ENCODE results near the gene PBRM1. TPM values are rescaled to one million over a fixed set of nuclear protein-coding genes. Genes with fewer than 3 reads are reported as not detected.

Gene PBRM1
- total RNA-seq, 1 donor from 2014 or later = 116 TPM

DNA sequence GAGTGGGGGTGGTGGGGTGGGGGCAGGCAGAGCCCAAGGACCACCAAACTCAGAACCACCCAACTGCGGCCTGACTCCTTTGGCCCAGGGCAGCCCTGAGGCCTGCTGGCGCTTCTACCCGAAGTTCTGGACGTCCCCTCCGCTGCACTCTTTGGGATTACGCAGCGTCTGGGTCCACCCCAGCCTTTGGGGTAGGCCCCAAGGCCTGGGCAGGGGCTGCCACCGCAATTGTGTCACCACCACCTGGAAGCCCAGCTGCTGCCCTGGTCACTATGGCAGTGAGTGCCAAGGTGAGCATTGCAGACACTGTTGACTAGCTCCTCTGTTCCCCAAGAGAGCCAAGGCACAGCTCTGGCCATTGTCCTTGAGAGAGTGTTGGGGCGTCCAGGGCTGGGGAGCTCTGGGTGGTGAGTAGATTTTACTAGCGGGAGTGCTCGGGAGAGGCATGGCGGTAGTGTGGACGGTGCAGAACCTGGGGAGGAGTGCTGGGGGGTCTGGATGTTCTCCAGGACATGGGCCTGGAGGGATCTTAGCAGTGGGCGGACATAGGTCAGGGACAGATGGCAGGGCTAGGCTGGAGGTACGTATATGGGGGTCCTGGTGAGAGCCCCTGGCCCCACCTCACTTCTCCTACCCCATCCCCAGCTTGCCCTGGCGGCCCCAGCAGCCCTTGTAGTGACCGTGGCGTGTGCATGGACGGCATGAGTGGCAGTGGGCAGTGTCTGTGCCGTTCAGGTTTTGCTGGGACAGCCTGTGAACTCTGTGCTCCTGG is 164.8 kb downstream of the PBRM1 start:
- Histone ChIP-seq H3F3A (ENCODE audit: low read depth) (no peaks in the 10 kb centered on the region), H3K27ac (no peak overlapping the region), H4K20me1 (ENCODE audit: low read depth) (no peaks in the 10 kb centered on the region), H3K4me3 (no peak overlapping the region), H2AFZ (replicated peaks) (no peak overlapping the region), H3K4me1 (no peaks in the 10 kb centered on the region), H3K4me2 (no peak overlapping the region), H3K27me3 (peaks cover 6% of the 10 kb centered on the region), H3K36me3 (no peaks in the 10 kb centered on the region), H3K79me2 (ENCODE audit: low read depth) (no peaks in the 10 kb centered on the region), H3K9me3 (ENCODE audit: low read depth) (no peaks in the 10 kb centered on the region), H3K9ac (no peak overlapping the region)
- Mint-ChIP-seq H3K27ac (no peak overlapping the region), H3K4me1 (no peaks in the 10 kb centered on the region), H3K27me3 (ENCODE audit: insufficient read depth, low read depth) (no peaks in the 10 kb centered on the region), H3K4me3 (no peak overlapping the region), H3K36me3 (peaks cover 7% of the 10 kb centered on the region), H3K9me3 (no peaks in the 10 kb centered on the region)
- no peak for TF ChIP-seq EZH2 (IDR thresholded peaks at IDR 0.05)
- DNase-seq (ENCODE audit: low spot score) = no peak

DNA sequence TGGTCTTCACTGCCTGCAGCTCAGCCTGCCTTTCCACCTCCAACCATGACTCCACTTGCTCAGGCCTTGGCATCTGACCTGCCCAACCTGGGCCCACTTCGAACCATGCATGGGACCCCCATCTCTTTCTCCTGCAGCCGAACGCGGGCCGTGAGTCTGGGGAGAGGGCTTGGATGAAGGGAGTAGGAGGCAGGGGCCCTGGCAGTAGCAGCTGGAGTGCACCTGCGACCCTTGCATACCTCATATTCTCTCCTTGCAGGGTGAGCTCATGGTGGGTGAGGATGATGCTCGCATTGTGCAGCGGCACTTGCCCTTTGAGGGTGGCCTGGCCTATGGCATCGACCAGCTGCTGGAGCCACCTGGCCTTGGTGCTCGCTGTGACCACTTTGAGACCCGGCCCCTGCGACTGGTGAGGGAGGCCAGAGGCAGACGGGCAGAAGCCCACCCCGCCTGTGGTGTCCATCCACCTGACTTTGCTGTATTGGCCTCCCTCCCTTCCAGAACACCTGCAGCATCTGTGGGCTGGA is 165.5 kb downstream of the PBRM1 start:
- Mint-ChIP-seq H3K9me3 (no peaks in the 10 kb centered on the region), H3K4me3 (no peak overlapping the region), H3K36me3 (peaks cover 7% of the 10 kb centered on the region), H3K27me3 (ENCODE audit: insufficient read depth, low read depth) (no peaks in the 10 kb centered on the region), H3K27ac (no peak overlapping the region), H3K4me1 (peaks cover 2% of the 10 kb centered on the region)
- H2AFZ ChIP-seq (replicated peaks) = no peak overlapping the region
- H3K9me3 ChIP-seq (ENCODE audit: low read depth) = no peaks in the 10 kb centered on the region
- no peak for DNase-seq (ENCODE audit: low spot score)
- no peaks in the 10 kb centered on the region for H3F3A ChIP-seq (ENCODE audit: low read depth)
- TF ChIP-seq EZH2phosphoT487 (IDR thresholded peaks at IDR 0.05) (no peak), EZH2 (IDR thresholded peaks at IDR 0.05) (no peak)
- TF ChIP-seq, protein P1, sequence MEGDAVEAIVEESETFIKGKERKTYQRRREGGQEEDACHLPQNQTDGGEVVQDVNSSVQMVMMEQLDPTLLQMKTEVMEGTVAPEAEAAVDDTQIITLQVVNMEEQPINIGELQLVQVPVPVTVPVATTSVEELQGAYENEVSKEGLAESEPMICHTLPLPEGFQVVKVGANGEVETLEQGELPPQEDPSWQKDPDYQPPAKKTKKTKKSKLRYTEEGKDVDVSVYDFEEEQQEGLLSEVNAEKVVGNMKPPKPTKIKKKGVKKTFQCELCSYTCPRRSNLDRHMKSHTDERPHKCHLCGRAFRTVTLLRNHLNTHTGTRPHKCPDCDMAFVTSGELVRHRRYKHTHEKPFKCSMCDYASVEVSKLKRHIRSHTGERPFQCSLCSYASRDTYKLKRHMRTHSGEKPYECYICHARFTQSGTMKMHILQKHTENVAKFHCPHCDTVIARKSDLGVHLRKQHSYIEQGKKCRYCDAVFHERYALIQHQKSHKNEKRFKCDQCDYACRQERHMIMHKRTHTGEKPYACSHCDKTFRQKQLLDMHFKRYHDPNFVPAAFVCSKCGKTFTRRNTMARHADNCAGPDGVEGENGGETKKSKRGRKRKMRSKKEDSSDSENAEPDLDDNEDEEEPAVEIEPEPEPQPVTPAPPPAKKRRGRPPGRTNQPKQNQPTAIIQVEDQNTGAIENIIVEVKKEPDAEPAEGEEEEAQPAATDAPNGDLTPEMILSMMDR (IDR thresholded peaks at IDR 0.05) = no peak
- peaks cover 6% of the 10 kb centered on the region for H3K27me3 ChIP-seq
- no peak overlapping the region for H3K9ac ChIP-seq
- no peaks in the 10 kb centered on the region for H3K79me2 ChIP-seq (ENCODE audit: low read depth)
- no peak overlapping the region for H3K4me3 ChIP-seq
- H3K36me3 ChIP-seq = no peaks in the 10 kb centered on the region
- H3K4me1 ChIP-seq = no peaks in the 10 kb centered on the region
- no peak overlapping the region for H3K4me2 ChIP-seq
- H3K27ac ChIP-seq = no peak overlapping the region
- H4K20me1 ChIP-seq (ENCODE audit: low read depth) = no peaks in the 10 kb centered on the region

DNA sequence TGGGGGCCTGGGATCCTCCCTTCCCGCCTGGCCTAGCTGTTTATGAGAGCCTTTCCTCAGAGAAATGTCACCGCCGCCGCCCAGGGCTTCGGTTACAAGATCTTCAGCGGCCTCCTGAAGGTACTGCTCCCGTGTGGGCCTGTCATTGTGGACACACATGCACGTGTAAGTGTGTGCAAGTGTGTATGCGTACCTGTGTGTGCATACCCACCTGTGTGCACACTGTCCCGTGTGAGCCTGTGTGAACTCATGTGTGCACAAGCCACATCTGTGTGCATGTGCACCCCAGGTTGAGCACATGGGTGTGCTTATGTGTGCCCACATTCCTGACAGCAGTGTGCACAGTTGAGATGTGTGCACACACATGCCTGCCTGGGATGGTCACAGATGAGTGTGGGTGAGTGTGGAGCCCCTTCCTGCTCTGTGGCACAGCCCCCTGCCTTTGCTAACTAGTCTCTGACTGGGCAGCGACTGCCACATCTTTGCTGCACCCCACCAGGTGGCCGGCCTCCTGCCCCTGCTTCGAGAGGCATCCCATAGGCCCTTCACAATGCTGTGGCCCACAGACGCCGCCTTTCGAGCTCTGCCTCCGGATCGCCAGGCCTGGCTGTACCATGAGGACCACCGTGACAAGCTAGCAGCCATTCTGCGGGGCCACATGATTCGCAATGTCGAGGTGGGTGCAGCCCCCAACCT is 166.1 kb downstream of the PBRM1 start:
- no peak overlapping the region for H3K4me3 Mint-ChIP-seq
- Histone ChIP-seq H2AFZ (replicated peaks) (no peak overlapping the region), H3K4me3 (no peak overlapping the region), H3K79me2 (ENCODE audit: low read depth) (no peaks in the 10 kb centered on the region), H3K4me2 (no peak overlapping the region), H3K27ac (no peak overlapping the region), H3K36me3 (no peaks in the 10 kb centered on the region), H3K4me1 (no peaks in the 10 kb centered on the region), H4K20me1 (ENCODE audit: low read depth) (no peaks in the 10 kb centered on the region), H3F3A (ENCODE audit: low read depth) (no peaks in the 10 kb centered on the region), H3K27me3 (peaks cover 6% of the 10 kb centered on the region), H3K9ac (no peak overlapping the region), H3K9me3 (ENCODE audit: low read depth) (no peaks in the 10 kb centered on the region)
- H3K4me1 Mint-ChIP-seq = peaks cover 3% of the 10 kb centered on the region
- no peak overlapping the region for H3K27ac Mint-ChIP-seq
- TF ChIP-seq EZH2 (IDR thresholded peaks at IDR 0.05) (no peak), EZH2phosphoT487 (IDR thresholded peaks at IDR 0.05) (no peak)
- TF ChIP-seq, protein P1 (IDR thresholded peaks at IDR 0.05) = no peak
- DNase-seq (ENCODE audit: low spot score) = no peak
- no peaks in the 10 kb centered on the region for H3K27me3 Mint-ChIP-seq (ENCODE audit: insufficient read depth, low read depth)
- peaks cover 7% of the 10 kb centered on the region for H3K36me3 Mint-ChIP-seq
- H3K9me3 Mint-ChIP-seq = no peaks in the 10 kb centered on the region

All from neural progenitor cell (in vitro differentiated cells).